ENCODE measurements around the gene PCDHB12.
"Not testable (repeated sequence)": the region's sequence is repeated elsewhere in the genome, so short reads cannot be mapped to it uniquely, and the experiment has no call there.

Gene PCDHB12

DNA sequence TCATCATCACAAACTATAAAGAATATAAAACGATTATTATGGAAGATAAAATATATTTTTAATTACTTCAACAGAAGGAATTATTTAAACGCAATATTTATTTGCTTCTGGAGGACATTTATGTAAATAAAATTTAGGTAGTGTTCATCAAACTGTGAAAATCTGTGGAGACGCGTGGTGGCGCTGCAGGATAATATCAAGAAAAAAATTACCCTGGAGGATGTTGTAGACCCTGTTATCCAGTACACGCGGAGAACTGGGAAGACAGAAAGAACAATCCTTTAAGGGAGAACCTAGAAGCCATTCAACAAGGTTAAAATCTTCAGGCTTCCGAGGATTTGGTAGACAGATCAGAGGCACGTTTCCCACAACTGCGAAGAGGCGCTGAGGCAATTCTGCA is at the start of gene PCDHB12:
PCDHB12 (plus strand) TSS at position 242 of the 400 bp plus-strand sequence. CDS start 189 bp downstream, outside the sequence.
- H3K27me3 ChIP-seq = no peaks in the 10 kb centered on the region
- H3K9ac ChIP-seq = no peak within 1 kb of the TSS
- H3K4me2 ChIP-seq = no peak within 1 kb of the TSS
- no peaks in the 10 kb centered on the region for H3K4me1 ChIP-seq
- H3K36me3 ChIP-seq = no peaks in the 10 kb centered on the region
- peaks cover 25 to 48% (median 28%) of the 10 kb centered on the region in 11 experiments for H3K9me3 ChIP-seq (replicated peaks in 1 of 11)
- H3K27ac ChIP-seq = no peak within 1 kb of the TSS
- no peaks in the 10 kb centered on the region for H4K20me1 ChIP-seq
- no peak within 1 kb of the TSS for H3K4me3 ChIP-seq
- no peak for TF ChIP-seq Cebpa-rat (IDR thresholded peaks at IDR 0.05)

DNA sequence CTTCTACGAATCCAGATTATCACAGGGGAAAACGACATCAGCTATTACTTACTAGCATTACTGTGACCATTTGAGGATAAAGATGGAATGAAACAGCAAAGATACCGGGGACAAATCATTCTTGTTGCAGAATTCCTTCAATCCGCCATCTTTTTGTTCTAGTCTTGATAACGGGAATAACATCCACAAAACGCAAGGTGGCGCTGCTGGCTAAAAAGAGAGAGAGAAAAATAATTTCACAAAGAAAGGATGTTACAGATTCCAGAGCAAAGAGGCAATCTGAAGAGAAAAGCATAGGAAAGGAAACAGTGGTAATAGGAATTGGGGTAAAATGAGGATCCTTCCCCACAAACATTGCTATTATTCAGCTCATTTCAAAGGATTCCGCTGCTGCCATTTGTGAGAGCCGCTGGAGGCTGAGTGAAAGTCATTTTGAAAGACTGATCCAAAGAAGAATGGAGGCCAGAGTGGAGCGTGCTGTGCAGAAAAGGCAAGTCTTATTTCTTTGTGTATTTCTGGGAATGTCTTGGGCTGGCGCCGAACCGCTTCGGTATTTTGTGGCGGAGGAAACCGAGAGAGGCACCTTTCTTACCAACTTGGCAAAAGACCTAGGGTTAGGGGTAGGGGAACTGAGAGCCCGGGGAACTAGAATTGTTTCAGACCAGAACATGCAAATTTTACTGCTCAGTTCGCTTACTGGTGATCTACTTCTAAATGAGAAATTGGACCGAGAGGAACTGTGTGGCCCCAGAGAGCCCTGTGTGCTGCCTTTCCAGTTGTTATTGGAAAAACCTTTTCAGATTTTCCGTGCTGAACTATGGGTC is 35.9 kb upstream of the PCDHB12 start, which contains the start of gene PCDHB7:
PCDHB7 (plus strand) TSS at position 264 of the 824 bp plus-strand sequence; CDS start at position 456, 192 bp downstream.
- peaks cover 28 to 53% (median 35%) of the 10 kb centered on the region in 11 experiments for H3K9me3 ChIP-seq (replicated peaks in 1 of 11)
- H3K27ac ChIP-seq = no peak within 1 kb of the TSS
- H3K9ac ChIP-seq = no peak within 1 kb of the TSS
- no peaks in the 10 kb centered on the region for H4K20me1 ChIP-seq
- no peaks in the 10 kb centered on the region for H3K27me3 ChIP-seq
- no peaks in the 10 kb centered on the region for H3K36me3 ChIP-seq
- H3K4me3 ChIP-seq = no peak within 1 kb of the TSS
- H3K4me2 ChIP-seq = no peak within 1 kb of the TSS
- no peak for TF ChIP-seq Cebpa-rat (IDR thresholded peaks at IDR 0.05)
- H3K4me1 ChIP-seq = no peaks in the 10 kb centered on the region

DNA sequence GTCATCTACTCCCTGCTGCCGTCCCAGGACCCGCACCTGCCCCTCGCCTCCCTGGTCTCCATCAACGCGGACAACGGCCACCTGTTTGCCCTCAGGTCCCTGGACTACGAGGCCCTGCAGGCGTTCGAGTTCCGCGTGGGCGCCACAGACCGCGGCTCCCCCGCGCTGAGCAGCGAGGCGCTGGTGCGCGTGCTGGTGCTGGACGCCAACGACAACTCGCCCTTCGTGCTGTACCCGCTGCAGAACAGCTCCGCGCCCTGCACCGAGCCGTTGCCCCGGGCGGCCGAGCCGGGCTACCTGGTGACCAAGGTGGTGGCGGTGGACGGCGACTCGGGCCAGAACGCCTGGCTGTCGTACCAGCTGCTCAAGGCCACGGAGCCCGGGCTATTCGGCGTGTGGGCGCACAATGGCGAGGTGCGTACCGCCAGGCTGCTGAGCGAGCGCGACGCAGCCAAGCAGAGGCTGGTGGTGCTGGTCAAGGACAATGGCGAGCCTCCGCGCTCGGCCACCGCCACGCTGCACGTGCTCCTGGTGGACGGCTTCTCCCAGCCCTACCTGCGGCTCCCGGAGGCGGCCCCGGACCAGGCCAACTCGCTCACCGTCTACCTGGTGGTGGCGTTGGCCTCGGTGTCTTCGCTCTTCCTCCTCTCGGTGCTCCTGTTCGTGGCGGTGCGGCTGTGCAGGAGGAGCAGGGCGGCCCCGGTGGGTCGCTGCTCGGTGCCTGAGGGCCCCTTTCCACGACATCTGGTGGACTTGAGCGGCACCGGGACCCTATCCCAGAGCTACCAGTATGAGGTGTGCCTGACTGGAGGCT is 34.0 kb upstream of the PCDHB12 start:
- not testable (repeated sequence) for H3K4me1 ChIP-seq, H3K27ac ChIP-seq, H4K20me1 ChIP-seq, H3K4me2 ChIP-seq, H3K27me3 ChIP-seq, H3K9ac ChIP-seq, H3K4me3 ChIP-seq, H3K36me3 ChIP-seq
- H3K9me3 ChIP-seq (replicated peaks in 1 of 11) = peaks cover 33 to 60% (median 42%) of the 10 kb centered on the region in 11 experiments

DNA sequence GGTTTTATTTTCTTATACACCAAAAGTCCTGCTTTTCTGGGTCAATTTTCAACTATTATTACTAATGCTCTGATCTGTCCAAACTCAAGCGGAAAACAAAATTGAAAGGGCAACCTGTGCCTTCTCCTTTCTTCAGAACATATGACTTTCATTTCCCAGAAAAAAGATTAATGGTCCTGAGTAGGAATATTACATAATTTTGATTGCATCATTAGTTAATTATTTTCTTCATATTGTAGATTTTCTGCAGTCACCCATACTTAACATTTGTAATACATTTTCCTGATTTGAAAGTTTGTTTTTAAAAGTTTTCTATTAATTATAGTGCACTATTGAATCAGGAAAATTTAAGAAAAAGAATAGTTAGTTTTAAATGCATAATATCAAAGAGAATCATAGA is 32.6 kb upstream of the PCDHB12 start:
- Histone ChIP-seq H3K9ac (no peak overlapping the region), H3K9me3 (replicated peaks in 1 of 11) (peaks cover 41 to 73% (median 52%) of the 10 kb centered on the region in 11 experiments), H3K4me2 (no peak overlapping the region), H3K27ac (no peak overlapping the region), H4K20me1 (no peaks in the 10 kb centered on the region), H3K27me3 (no peaks in the 10 kb centered on the region), H3K4me1 (no peaks in the 10 kb centered on the region), H3K36me3 (no peaks in the 10 kb centered on the region), H3K4me3 (no peak overlapping the region)
- TF ChIP-seq Cebpa-rat (IDR thresholded peaks at IDR 0.05) = no peak

GRCh38 chr5:141177577-141178191 is 30.8 kb upstream of the PCDHB12 start, which contains the start of gene PCDHB8:
Gene PCDHB8, plus strand, starts transcription at chr5:141177790. Its CDS starts 245 bp downstream, at chr5:141178035.
- H3K4me3 ChIP-seq = not testable (repeated sequence)

GRCh38 chr5:141179371-141179770 is 29.1 kb upstream of the PCDHB12 start:
- H3K4me3 ChIP-seq, H3K9ac ChIP-seq, H3K4me2 ChIP-seq, H3K36me3 ChIP-seq, H4K20me1 ChIP-seq, H3K4me1 ChIP-seq, H3K27me3 ChIP-seq, H3K27ac ChIP-seq: not testable (repeated sequence)
- peaks cover 42 to 71% (median 50%) of the 10 kb centered on the region in 11 experiments for H3K9me3 ChIP-seq (replicated peaks in 1 of 11)

More at GRCh38 chr5:141177577-141178191, 30.8 kb upstream of the PCDHB12 start, which contains the start of gene PCDHB8:
- not testable (repeated sequence) for H3K27me3 ChIP-seq, H3K9ac ChIP-seq, H3K36me3 ChIP-seq, H4K20me1 ChIP-seq, H3K4me2 ChIP-seq, H3K27ac ChIP-seq, H3K4me1 ChIP-seq
- H3K9me3 ChIP-seq (replicated peaks in 1 of 11) = peaks cover 46 to 75% (median 53%) of the 10 kb centered on the region in 11 experiments

DNA sequence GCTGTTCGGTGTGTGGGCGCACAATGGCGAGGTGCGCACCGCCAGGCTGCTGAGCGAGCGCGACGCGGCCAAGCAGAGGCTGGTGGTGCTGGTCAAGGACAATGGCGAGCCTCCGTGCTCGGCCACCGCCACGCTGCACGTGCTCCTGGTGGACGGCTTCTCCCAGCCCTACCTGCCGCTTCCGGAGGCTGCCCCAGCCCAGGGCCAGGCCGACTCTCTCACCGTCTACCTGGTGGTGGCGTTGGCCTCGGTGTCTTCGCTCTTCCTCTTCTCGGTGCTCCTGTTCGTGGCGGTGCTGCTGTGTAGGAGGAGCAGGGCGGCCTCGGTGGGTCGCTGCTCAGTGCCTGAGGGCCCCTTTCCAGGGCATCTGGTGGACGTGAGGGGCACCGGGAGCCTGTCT is 28.6 kb upstream of the PCDHB12 start:
- peaks cover 41 to 71% (median 50%) of the 10 kb centered on the region in 11 experiments for H3K9me3 ChIP-seq (replicated peaks in 1 of 11)
- H3K9ac ChIP-seq, H3K4me1 ChIP-seq, H3K36me3 ChIP-seq, H3K27ac ChIP-seq, H3K4me2 ChIP-seq, H4K20me1 ChIP-seq, H3K27me3 ChIP-seq, H3K4me3 ChIP-seq: not testable (repeated sequence)

DNA sequence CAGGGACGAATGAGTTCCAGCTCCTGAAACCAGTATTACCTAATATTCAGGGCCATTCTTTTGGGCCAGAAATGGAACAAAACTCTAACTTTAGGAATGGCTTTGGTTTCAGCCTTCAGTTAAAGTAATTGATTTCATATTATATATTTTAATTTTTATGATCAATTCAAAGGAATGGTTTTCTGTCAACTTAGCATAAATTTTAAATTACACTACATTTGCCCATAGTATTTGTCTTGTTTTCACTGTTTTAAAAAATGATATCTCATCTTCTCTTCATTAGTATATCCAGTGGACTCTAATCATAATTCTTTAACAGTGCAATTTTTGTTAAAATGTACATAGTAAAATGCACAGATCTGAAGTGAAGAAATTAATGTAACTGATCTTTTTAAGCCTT is 28.2 kb upstream of the PCDHB12 start:
- no peak overlapping the region for H3K9ac ChIP-seq
- TF ChIP-seq Cebpa-rat (IDR thresholded peaks at IDR 0.05) = no peak
- no peaks in the 10 kb centered on the region for H4K20me1 ChIP-seq
- H3K27ac ChIP-seq = no peak overlapping the region
- no peaks in the 10 kb centered on the region for H3K36me3 ChIP-seq
- H3K4me2 ChIP-seq = no peak overlapping the region
- H3K9me3 ChIP-seq (replicated peaks in 1 of 11) = peaks cover 39 to 68% (median 48%) of the 10 kb centered on the region in 11 experiments
- H3K27me3 ChIP-seq = no peaks in the 10 kb centered on the region
- no peak overlapping the region for H3K4me3 ChIP-seq
- no peaks in the 10 kb centered on the region for H3K4me1 ChIP-seq

DNA sequence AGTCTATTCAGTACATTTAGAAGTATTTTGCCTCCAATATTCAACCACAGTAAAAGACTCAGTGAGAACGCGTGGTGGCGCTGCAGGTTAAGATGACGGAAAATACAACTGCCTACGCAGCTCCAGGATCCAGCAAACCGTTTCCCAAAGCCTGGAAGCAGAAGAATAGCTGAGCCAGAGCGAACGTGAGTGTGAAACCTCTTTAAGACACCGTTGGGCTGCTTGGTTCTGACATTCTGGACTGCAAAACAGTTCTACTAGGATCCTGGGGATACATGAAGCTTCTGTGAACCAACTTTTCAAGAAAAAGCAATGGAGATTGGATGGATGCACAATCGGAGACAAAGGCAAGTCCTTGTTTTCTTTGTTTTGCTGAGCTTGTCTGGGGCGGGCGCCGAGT is 26.3 kb upstream of the PCDHB12 start, which contains the start of gene PCDHB16:
PCDHB16 (plus strand) TSS at position 140 of the 400 bp plus-strand sequence; CDS start at position 313, 173 bp downstream.
- H3K4me3 ChIP-seq = no peak within 1 kb of the TSS
- H3K4me2 ChIP-seq = no peak within 1 kb of the TSS
- H3K9ac ChIP-seq = no peak within 1 kb of the TSS

DNA sequence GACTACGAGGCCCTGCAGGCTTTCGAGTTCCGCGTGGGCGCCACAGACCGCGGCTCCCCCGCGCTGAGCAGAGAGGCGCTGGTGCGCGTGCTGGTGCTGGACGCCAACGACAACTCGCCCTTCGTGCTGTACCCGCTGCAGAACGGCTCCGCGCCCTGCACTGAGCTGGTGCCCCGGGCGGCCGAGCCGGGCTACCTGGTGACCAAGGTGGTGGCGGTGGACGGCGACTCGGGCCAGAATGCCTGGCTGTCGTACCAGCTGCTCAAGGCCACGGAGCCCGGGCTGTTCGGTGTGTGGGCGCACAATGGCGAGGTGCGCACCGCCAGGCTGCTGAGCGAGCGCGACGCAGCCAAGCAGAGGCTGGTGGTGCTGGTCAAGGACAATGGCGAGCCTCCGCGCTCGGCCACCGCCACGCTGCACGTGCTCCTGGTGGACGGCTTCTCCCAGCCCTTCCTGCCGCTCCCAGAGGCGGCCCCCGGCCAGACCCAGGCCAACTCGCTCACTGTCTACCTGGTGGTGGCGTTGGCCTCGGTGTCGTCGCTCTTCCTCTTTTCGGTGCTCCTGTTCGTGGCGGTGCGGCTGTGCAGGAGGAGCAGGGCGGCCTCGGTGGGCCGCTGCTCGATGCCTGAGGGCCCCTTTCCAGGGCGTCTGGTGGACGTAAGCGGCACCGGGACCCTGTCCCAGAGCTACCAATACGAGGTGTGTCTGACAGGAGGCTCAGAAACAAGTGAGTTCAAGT is 24.2 kb upstream of the PCDHB12 start:
- H4K20me1 ChIP-seq, H3K4me2 ChIP-seq, H3K36me3 ChIP-seq, H3K4me3 ChIP-seq, H3K4me1 ChIP-seq, H3K9ac ChIP-seq, H3K27me3 ChIP-seq, H3K27ac ChIP-seq: not testable (repeated sequence)
- H3K9me3 ChIP-seq (replicated peaks in 1 of 11) = peaks cover 48 to 70% (median 63%) of the 10 kb centered on the region in 11 experiments

More for the DNA sequence above, 26.3 kb upstream of the PCDHB12 start, which contains the start of gene PCDHB16:
- H3K9me3 ChIP-seq (replicated peaks in 1 of 11) = peaks cover 41 to 64% (median 52%) of the 10 kb centered on the region in 11 experiments
- H3K27me3 ChIP-seq = no peaks in the 10 kb centered on the region
- H3K36me3 ChIP-seq = no peaks in the 10 kb centered on the region
- no peaks in the 10 kb centered on the region for H4K20me1 ChIP-seq
- H3K4me1 ChIP-seq = no peaks in the 10 kb centered on the region
- H3K27ac ChIP-seq = no peak within 1 kb of the TSS
- no peak for TF ChIP-seq Cebpa-rat (IDR thresholded peaks at IDR 0.05)
